NB4 (cell line): ENCODE data around the gene GRB10.

ENCODE experiments used
- DNase-seq: peaks from one replicate; pipeline ENCODE4 v3.0.0; 2010; ENCODE audit warnings: low read depth
- H3K4me3 ChIP-seq: one replicate; pipeline ENCODE4 v1.5.1; 2011; ENCODE audit warnings: mild to moderate bottlenecking, low read depth, low read length, moderate library complexity
- MYC ChIP-seq: IDR thresholded peaks from 2 replicates; pipeline ENCODE4 v1.6.1; 2011; ENCODE audit warnings: low read depth, low read length
- POLR2A ChIP-seq: IDR thresholded peaks from 2 replicates; pipeline ENCODE4 v1.6.1; 2011; ENCODE audit warnings: mild to moderate bottlenecking; ENCODE audit not compliant: insufficient read length; ENCODE audit errors: extremely low read depth
- TF ChIP-seq, protein P1 (sequence below): IDR thresholded peaks from 2 replicates; pipeline ENCODE4 v1.6.1; 2011; ENCODE audit warnings: low read depth, low read length
- TF ChIP-seq, protein P2 (sequence below): IDR thresholded peaks from one replicate; pipeline ENCODE4 v1.5.1; 2012; ENCODE audit warnings: low read depth, low read length

The GRB10 gene

DNA sequence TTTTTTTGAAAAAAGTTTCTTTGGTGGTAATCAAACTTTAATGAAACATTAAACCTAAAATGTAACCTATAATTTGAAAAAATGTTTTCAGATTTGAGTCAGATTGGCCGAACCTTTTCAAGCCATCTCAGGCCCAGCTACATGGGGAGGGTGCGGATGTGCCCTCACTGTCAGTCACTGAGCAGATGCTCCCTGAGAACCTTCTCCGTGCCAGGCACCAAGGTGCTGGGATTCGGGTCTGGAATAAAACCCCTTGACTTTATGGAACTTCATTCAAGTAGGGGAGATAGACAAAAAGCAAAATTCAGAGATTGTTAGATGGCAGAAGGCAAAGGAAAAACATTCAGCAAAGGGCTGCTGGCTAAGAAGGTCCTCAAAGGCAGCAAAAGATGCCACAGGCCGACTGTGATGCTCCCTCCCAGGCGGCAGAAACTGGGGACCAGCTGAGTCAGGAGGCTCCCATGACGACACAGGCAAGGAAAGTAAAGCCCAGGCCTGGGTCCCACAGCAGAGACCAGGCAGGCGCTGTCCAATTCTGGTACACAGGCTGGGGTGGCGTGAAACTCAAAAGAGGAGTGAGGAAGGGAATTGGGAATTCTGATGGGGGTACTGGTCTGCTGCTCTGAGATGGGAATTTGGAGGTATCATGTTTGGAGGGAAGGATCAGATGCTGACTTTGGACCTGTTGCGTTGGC, 135.3 kb downstream of the GRB10 start:
- TF ChIP-seq, protein P1, sequence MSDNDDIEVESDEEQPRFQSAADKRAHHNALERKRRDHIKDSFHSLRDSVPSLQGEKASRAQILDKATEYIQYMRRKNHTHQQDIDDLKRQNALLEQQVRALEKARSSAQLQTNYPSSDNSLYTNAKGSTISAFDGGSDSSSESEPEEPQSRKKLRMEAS, result no peak
- TF ChIP-seq POLR2A (no peak), MYC (no peak)
- TF ChIP-seq, protein P2, sequence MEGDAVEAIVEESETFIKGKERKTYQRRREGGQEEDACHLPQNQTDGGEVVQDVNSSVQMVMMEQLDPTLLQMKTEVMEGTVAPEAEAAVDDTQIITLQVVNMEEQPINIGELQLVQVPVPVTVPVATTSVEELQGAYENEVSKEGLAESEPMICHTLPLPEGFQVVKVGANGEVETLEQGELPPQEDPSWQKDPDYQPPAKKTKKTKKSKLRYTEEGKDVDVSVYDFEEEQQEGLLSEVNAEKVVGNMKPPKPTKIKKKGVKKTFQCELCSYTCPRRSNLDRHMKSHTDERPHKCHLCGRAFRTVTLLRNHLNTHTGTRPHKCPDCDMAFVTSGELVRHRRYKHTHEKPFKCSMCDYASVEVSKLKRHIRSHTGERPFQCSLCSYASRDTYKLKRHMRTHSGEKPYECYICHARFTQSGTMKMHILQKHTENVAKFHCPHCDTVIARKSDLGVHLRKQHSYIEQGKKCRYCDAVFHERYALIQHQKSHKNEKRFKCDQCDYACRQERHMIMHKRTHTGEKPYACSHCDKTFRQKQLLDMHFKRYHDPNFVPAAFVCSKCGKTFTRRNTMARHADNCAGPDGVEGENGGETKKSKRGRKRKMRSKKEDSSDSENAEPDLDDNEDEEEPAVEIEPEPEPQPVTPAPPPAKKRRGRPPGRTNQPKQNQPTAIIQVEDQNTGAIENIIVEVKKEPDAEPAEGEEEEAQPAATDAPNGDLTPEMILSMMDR, result no peak
- no peak overlapping the region for H3K4me3 ChIP-seq
- no peak for DNase-seq

DNA sequence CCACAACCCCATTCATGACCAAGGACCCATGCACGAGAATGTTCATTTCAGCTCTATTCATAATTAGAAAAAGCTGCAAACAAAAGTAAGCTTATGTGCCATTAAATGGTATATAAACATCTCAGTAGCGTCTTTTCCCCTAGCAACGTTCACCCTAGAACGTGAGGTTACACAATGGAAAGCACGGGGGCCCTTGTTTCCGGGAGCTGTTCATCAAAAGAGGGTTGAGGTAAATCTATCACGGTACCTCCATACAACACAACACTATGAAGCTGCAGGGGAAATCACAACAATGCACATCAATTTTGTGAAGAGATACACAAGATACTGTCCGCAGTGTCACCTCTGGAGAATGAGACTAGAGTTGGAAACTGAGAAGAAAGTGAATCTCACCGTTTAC, 136.6 kb downstream of the GRB10 start:
- TF ChIP-seq, protein P1, result no peak
- TF ChIP-seq, protein P2, result no peak
- TF ChIP-seq POLR2A, result no peak
- TF ChIP-seq MYC, result no peak
- no peak for DNase-seq
- H3K4me3 ChIP-seq, result no peak overlapping the region

DNA sequence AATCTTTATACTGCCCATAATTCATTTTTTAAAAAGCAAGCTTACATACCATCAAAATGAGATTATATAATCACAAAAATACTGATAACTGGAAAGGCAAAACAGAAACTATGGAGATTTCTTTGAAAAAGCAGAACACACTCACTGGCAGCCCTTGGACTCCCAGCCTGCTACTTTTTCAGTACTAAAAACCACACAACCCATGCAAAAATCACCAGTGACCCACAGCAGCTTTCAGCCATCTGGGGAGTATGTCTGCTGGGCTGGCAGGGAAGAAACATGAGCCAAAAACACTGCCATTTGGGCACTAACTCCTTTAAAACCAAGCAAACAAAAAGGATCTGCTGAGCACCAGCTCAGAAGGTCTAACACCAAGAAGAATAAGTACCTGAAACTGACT, 137.5 kb downstream of the GRB10 start:
- DNase-seq, result no peak
- H3K4me3 ChIP-seq, result no peak overlapping the region
- TF ChIP-seq, protein P1, result no peak
- TF ChIP-seq MYC (no peak), POLR2A (no peak)
- TF ChIP-seq, protein P2, result no peak

DNA sequence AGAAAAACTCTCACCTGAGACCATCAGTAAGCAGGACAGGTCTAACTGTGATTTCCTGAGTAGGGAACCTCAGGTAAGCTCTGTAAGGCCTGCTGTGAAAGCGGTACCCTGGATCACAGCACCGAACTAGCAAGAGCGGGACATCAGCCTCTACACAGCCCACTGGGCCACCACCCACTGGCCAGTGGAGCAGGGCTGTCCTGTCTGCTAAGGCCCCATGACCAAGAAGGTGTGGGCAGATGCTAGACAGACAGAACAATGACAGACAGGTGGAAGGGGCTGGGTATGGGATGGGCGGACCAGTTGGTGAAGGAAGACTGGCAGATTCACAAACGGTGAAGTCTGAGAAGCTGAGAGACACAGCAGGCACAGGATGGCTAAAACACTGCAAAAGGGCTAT, 138.1 kb downstream of the GRB10 start:
- DNase-seq, result no peak
- no peak overlapping the region for H3K4me3 ChIP-seq
- TF ChIP-seq POLR2A (no peak), MYC (no peak)
- TF ChIP-seq, protein P2, result no peak
- TF ChIP-seq, protein P1, result no peak

DNA sequence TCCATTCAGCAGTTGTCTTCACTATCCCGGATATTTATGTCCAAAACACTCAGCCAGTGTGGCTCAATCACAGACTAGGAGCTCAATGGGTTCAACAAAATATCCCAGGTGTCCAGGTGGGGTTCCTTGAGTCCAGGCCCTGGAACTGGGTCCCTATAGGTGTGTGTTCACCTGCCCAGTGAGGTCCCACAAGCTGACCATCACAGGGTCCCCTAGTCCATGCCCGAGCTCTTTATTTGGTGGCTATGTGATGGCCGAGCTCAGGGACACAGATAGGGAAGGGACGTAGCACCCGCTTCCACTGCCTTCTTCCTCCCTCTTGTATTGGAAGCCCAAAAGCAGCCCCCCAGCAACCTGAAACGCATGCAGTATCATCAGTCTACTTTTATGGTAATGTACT, 138.6 kb downstream of the GRB10 start:
- no peak overlapping the region for H3K4me3 ChIP-seq
- no peak for DNase-seq
- TF ChIP-seq, protein P2, result no peak
- no peak for TF ChIP-seq POLR2A
- no peak for TF ChIP-seq MYC
- TF ChIP-seq, protein P1, result no peak
